GM12891 (cell line): ENCODE measurements around the gene MTCL3.

Experiments
- PAX5 ChIP-seq: IDR thresholded peaks from 2 replicates; pipeline ENCODE4 v1.6.1; 2011; ENCODE audit warnings: low read length, moderate library complexity, mild to moderate bottlenecking; ENCODE audit not compliant: insufficient read depth, severe bottlenecking
- POLR2A ChIP-seq: IDR thresholded peaks from 2 replicates; pipeline ENCODE4 v1.6.1; 2011; ENCODE audit warnings: low read depth, low read length, control low read depth
- POLR2AphosphoS5 ChIP-seq: IDR thresholded peaks from 2 replicates; pipeline ENCODE4 v1.6.1; 2011; ENCODE audit warnings: low read depth, low read length, control low read depth
- POU2F2 ChIP-seq: IDR thresholded peaks from 2 replicates; pipeline ENCODE4 v1.6.1; 2011; ENCODE audit warnings: low read depth, mild to moderate bottlenecking, control low read depth, low read length, moderate library complexity
- SPI1 ChIP-seq: IDR thresholded peaks from 2 replicates; pipeline ENCODE4 v1.6.1; 2011; ENCODE audit warnings: low read depth, low read length, control low read depth
- TAF1 ChIP-seq: IDR thresholded peaks from 2 replicates; pipeline ENCODE4 v1.6.1; 2011; ENCODE audit warnings: low read depth, low read length, control low read depth

GRCh38 chr6:127452803-127453202 is 66.3 kb downstream of the MTCL3 start:
- no peak for TF ChIP-seq POLR2AphosphoS5
- no peak for TF ChIP-seq POLR2A
- no peak for TF ChIP-seq SPI1
- TF ChIP-seq PAX5 = no peak
- no peak for TF ChIP-seq TAF1
- TF ChIP-seq POU2F2 = no peak
